HG03175 (cell line): ENCODE results near the gene CXorf65.

ENCODE experiments used
- ATAC-seq: cut with Tn5 transposase; IDR thresholded peaks from one replicate; pipeline ENCODE4 v1.9.1; 2021; ENCODE audit warnings: mild to moderate bottlenecking, moderate library complexity; ENCODE audit not compliant: unreplicated experiment

CXorf65 gene

GRCh38 chrX:71107762-71108360 is 1.3 kb upstream of the CXorf65 start:
- no peak for ATAC-seq

- no peak for ATAC-seq
These were observed 705 bp upstream of the CXorf65 start for GRCh38 chrX:71107245-71107644.

GRCh38 chrX:71105628-71106027 is 912 bp downstream of the CXorf65 start:
- ATAC-seq: no peak

GRCh38 chrX:71103110-71103983 is 3.2 kb downstream of the CXorf65 start:
- no peak for ATAC-seq

GRCh38 chrX:71102292-71102691 is 4.2 kb downstream of the CXorf65 start:
- ATAC-seq: no peak

- no peak for ATAC-seq
These were observed 5.7 kb downstream of the CXorf65 start for GRCh38 chrX:71100581-71101505.

GRCh38 chrX:71099736-71100135 is 6.8 kb downstream of the CXorf65 start:
- ATAC-seq: no peak

- ATAC-seq: no peak
These were observed 7.5 kb downstream of the CXorf65 start for GRCh38 chrX:71098951-71099506.

GRCh38 chrX:71098302-71098701 is 8.2 kb downstream of the CXorf65 start:
- peak; percentile 44 for ATAC-seq

- no peak for ATAC-seq
These were observed 9.8 kb downstream of the CXorf65 start for GRCh38 chrX:71096760-71097032.

GRCh38 chrX:71095981-71096759 is 10.4 kb downstream of the CXorf65 start:
- ATAC-seq: peak; percentile 25

GRCh38 chrX:71095555-71095980 is 11.0 kb downstream of the CXorf65 start, which contains the start of gene FOXO4:
Gene FOXO4 (plus strand): TSS chrX:71095851. CDS start chrX:71096529, 678 bp downstream.
- peak; percentile 96 for ATAC-seq

- ATAC-seq: no peak
These were observed 11.5 kb downstream of the CXorf65 start for GRCh38 chrX:71095033-71095432.

- ATAC-seq: no peak
These were observed 15.3 kb downstream of the CXorf65 start for GRCh38 chrX:71091263-71091662.

- ATAC-seq: no peak
These were observed 20.6 kb downstream of the CXorf65 start for GRCh38 chrX:71085900-71086299.

- ATAC-seq: no peak
These were observed 23.7 kb downstream of the CXorf65 start for GRCh38 chrX:71082822-71083221.

GRCh38 chrX:71082124-71082647 is 24.4 kb downstream of the CXorf65 start:
- no peak for ATAC-seq

- no peak for ATAC-seq
These were observed 25.0 kb downstream of the CXorf65 start for GRCh38 chrX:71081330-71082123.

GRCh38 chrX:71070531-71070930 is 36.0 kb downstream of the CXorf65 start:
- no peak for ATAC-seq
